Activated CD8-positive, alpha-beta memory T cell treated with anti-CD3 and anti-CD28 coated beads, Interleukin-2, amount 50 U/mL, for 1 hour (primary cell): ENCODE measurements around the gene TBX1.

Experiments
- DNase-seq: peaks from one replicate; pipeline ENCODE4 v3.0.0-alpha.2; 2020; ENCODE audit errors: extremely low read depth

Gene TBX1

GRCh38 chr22:19799322-19800190 is 39.0 kb downstream of the TBX1 start:
- no peak for DNase-seq

DNA sequence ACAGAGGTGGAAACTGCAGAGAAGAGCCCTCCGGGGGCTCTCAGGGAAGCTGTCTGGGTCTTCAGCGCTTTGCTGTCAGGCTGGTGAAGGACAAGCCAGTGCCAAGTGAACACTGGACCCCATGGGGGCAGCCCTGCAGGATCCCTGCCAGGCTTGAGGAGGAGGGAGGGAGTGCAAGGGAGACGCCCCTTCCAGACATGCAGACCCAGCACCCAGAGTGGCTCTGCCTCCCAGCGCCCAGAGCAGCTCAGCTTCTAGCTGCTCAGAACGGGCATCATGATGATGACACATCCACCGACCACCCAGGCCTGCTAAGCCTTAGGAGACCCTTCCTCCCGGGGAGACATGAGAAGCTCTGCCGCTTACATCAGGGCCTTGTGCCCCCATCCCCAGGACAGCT is 39.7 kb downstream of the TBX1 start:
- no peak for DNase-seq

DNA sequence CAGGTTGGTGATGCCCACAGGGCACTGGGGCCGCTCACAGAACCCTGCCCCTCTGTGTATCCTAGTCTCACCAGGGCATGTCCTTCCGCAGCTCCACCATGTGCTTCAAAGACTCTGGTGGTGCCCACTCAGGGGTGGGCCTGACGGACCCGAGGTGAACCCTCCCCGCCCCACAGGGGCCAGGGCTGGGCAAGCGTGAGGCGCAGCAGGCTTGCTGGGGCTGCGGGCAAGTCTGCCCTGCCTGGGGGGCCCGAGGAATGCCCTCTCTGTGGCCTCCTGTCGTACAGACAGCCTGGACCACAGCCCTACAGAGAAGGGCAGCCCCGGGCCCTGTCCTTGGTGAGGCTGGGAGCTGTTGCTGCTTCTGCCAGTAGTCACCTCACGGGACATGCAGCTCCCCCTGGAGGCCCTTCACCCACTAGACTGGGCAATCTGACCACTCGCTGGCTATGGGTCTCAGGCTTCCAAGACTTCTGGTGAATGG is 40.2 kb downstream of the TBX1 start:
- no peak for DNase-seq

DNA sequence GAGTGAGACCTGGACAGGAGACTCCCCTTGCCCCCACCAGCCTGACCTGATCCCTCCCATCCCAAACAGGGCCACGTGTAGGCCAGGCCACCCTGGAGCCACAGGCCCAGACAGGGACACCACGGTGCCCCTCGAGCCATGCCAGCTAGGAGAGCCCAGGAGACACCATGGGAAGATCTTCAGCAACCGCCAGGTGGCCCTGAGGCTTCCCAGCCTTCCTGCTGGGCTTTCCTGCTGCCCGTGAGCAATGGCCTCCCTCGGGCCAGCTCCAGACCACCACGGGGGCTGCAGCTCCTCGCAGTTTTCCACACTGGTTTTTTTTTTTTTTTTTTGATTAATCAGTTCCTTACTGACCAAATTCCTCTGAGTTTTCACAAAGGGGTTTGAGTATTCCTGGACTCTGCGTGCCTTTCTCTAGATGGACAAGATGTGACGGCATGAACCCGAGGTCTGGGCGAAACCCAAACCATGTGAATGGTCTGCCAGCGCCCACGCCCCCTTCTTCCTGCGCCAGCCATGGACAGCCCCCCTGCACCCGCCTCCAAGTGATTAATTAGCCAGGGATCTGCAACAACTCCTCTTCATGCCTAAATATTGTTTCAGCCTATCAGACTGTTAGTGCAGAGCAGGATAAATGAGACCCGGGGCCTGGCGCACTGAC is 40.9 kb downstream of the TBX1 start:
- DNase-seq: no peak

DNA sequence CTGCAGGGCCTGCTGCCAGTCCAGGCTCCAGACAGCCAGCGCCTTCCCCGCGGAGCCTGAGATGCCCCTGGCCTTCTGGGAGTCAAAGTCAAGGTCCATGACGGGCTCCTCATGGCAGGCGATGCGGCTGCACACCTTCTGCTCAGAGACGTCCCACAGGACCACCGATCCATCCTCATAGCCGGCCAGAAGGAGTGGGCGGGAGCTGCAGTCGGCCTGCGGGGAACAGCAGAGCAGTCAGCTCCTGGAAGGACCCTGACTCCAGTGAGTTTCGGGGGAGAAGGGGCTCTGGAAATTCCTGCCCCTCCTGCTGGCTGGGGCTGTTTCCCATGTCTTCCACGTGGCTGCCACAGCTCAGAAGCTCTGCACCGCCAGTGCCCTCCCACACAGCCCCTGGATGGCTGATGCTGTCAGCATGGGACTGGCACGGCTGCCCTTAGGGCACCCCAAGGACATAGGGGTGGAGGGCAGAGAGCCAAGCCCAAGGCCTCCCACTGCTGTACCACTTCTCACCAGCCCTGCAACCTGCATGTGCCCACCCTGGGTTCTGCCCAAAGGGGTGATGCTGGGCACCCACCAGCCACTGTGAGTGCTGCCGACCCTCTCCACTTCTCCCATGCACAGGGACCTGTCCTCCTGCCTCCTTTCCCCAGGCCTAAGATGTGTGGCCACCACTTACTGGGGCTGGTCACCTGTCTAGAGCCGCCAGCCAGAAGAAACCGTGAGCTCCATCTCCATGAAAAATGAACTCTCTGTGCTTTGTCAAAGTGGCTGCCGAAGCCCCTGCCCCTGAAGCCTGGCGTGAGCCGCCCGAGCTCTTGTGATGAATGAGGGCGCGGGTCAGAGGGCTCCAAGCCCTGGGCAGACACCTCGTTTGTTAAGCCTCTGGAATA is 41.7 kb downstream of the TBX1 start:
- DNase-seq: no peak

DNA sequence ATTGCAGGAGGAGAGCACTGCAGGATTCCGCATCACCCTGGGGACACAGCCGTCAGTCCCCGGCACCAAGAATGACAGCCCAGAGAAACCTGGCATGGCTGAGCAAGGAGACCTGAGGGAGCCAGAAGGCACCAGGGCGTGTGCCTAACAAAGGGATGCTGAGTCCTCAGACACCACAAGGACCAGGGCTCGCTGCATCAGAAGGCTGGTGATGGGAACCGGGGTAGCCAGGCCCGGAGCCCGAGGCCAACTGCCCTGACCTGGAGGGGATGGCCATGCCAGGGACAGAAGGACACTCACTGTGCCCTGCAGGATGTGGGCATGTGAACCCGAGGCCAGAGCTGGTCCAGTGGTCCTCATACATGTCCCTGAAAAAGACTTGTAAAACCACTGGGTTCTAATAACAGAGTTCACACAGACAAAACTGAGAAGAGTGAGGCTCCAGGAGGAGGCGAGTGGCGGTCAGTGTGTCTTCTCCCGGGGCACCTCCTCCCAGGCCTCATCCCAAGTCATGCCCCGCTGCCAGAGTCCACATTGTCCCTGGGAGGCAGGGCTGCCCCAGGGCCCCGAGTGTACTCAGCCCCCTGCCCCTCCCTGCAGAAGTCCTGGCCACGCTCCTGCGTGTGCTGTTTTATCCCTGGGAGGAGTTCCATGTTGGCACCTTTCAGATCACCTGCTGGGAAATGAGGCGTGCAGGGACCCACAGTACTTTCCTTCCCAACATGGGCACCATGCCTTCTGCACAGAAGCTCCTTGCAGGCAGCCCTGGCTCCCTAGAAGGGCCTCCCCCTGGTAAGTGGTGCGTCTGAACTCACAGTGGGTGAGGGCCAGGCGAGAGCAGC is 42.5 kb downstream of the TBX1 start:
- no peak for DNase-seq

DNA sequence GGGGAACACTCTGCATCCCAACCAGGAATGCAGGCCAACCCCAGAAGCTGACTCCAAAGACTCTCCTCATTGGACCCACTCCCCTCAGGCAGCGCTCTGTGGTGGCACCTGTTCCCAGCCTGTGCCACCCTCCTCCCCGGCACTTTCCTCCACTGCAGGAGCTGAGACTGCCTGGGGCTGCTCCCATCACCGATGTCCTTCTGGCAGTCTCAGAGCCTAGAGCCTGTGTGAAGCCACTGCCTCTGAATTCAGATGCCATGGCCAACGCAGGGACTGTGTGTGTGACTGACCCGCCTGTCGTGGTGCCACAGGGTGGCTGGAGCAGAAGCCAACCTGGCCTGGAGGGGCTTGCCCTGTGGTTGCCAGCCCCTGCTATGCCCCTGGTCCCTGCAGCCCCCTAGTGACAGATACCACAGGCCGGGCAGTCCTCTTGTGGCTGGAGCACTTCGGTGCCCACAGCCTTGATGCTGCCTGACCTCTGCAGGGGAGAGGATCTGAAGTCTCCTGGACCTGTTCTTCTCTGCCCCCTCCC is 43.2 kb downstream of the TBX1 start:
- DNase-seq: no peak

DNA sequence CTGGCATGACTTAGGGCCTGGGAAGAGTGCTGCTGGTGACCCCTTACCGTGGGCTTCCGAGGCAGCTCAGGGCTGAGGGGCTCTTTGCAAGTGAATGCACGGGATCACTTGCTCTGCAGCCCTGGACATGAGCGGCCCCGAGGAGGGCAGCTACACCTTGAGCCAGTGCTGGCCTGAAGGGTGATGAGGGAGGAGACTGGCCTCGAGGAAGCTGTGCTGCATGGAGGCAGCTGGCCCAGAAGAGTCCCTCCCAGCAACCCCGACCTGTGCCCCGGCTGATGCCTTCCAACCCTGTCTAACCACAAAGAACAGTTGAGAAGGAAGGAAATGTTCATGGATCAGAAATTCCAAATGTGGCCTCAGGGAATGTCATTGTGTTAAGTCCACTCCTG is 45.2 kb downstream of the TBX1 start:
- no peak for DNase-seq

DNA sequence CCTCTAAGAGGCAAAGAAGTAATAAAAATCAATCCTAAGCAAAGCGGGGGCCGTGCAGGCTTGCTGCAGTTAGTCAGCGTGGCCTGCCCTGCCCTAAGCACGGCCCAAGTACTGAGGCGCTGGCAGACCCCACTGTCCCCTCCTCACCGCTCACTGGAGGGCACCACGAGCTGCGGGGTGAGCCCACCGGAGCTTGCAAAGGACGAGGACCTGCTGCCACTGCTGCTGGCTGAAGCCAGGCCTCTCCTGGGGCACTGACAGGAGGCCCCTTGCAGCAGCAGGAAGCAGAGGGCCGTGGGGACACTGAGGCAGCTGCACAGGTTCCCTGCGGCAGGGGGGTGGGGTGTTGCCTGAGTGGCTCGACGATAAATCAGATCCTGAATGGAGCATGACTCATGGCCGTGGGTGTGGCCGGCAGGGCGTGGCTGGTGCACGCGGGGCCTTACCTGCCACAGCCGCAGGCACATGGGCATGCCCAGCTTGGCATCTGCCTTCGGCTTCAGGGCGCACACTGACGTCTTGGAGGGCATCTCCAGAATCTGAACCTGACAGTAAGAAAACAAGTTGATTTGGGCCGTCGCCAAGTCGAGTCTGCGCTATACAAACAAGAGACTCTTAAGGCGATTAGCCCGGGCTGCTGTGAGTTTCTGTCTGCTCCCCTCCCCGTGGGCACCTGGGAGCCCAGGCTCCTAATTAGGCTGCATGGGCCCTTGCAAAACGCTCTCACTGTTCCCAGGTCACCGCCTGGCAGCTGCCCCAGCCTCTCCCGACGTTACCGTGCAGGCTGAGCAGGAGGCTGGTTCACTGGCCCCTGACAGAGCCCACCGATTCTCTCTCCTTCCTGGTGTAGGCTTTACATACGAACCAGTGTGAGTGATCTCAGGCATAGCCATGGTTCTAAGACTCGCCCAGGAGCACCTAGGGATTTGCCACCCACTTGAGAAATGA is 45.9 kb downstream of the TBX1 start:
- DNase-seq: no peak

GRCh38 chr22:19807161-19807913 is 46.8 kb downstream of the TBX1 start:
- no peak for DNase-seq

DNA sequence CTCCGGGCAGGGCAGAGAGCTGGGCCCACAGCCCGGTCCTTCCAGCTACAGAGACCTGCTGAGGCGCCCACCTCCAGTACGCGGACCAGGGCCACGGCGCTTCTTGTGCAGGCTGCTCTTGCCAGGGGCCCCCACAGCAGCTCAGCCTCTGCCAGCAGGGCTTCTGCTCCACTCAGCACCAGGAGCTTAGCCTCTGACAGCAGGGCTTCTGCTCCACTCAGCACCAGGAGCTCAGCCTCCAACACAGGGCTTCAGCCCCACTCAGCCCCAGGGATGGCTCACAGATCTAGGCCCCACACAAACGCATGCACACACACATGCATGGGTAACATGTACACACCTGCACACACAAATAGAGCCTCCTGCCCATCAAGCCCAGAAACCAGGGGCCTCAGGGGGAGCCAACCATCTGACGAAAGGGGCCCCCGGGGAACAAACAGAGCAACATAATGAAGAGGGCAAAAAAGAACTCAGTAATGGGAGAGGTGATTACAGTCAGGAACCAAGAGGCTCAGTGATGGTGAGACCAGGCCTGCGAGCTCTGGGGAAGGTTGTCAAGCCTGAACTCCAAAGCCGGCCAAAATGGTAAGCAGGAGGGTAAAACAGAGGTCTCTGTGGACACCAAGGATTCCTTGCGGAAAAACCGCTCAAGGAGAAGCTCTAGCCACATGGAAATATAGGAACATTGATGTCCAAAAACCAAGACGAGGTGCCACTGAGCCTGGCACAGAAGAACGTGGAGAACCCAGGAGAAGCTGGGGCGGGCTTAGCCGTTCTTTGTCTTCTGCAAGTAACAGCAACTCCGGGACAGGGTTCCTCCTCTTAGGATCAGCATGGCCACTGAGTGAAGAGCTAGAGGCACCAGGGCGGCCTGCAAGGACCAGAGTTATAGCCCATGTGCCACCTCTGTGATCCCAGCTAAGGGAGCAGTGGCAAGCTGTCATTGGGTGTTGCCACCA is 47.6 kb downstream of the TBX1 start:
- no peak for DNase-seq

DNA sequence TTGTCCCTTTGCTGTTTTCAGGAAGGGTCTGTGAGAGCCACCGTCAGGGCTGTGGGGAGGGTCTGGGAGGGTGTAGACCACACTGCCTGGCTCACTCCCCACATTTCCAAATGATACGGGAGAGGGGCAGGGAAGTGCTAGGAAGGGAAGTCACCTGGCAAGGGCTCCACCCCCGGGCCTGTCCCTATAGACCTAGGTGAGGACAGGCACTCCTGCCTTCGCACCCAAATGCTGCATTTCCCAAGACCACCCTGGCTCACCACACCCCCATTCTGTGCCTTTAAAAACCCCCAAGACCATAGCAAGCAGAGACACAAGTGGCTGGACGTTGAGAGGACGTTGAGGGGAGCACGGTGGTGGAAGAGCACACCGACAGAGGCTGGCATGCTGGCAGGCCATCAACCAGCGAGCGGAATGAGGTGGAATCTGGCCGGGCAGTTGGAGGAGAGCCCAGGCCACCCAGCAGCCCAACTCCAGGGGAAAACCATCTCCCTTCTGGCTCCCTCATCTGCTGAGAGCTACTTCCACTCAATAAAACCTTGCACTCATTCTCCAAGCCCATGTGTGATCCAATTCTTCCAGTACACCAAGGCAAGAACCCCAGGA is 48.4 kb downstream of the TBX1 start:
- DNase-seq: no peak

GRCh38 chr22:19809741-19810140 is 49.2 kb downstream of the TBX1 start:
- no peak for DNase-seq

- DNase-seq: no peak
Measured at GRCh38 chr22:19810381-19811201, 50.0 kb downstream of the TBX1 start.

DNA sequence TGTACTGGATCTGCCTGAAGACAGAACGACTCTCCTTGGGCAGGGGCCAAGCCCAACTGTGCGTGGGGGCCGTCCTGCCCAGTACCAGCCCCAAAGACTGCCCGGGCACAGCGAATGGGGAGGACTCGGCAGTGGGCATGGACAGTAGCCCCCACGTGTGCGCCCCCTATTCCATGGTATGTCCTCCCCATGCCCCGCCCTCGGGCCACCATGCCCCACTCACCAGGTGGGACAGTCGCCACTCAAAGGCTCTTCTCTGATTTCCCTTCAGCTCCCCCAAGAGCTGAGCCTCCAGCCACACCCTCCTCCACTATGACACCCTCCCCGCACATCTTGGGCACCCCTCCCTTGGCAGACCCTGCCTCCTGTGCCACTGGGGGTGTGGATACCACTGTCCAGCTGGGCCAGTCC is 50.6 kb downstream of the TBX1 start:
- no peak for DNase-seq
